WTC11 (cell line): ENCODE data around the gene PLCXD1. TPM values are rescaled to one million over a fixed set of nuclear protein-coding genes. Genes with fewer than 3 reads are reported as not detected.

Experiments used
- ATAC-seq: fragments of 200-7000 bp; cut with Tn5 transposase; 2 replicates; pipeline ENCODE4 v1.10.0; 2021; ENCODE audit warnings: mild to moderate bottlenecking, moderate library complexity
- CTCF ChIA-PET: fragments of 300-600 bp; sonication (Branson Sonifier 250); formaldehyde crosslinking; loops from one replicate; lab custom pipeline; 2021; ENCODE audit warnings: antibody characterized with exemption; lab: Charles Lee
- POLR2A ChIA-PET: fragments of 350-600 bp; sonication (Branson Sonifier 250); formaldehyde crosslinking; loops from one replicate; lab custom pipeline; 2021; ENCODE audit warnings: antibody characterized with exemption; lab: Charles Lee
- DNase-seq: peaks from one replicate; pipeline ENCODE4 v3.0.0; 2021; ENCODE audit warnings: low spot score
- H3K27ac Mint-ChIP-seq: 2 replicates; pipeline ENCODE4 v1.8.0; 2021; ENCODE audit warnings: mixed read lengths
- H3K27me3 Mint-ChIP-seq: 2 replicates; pipeline ENCODE4 v1.8.0; 2021; ENCODE audit warnings: low read depth, mild to moderate bottlenecking, moderate library complexity, mixed read lengths
- H3K36me3 Mint-ChIP-seq: 2 replicates; pipeline ENCODE4 v1.8.0; 2021; ENCODE audit warnings: mixed read lengths
- H3K4me1 Mint-ChIP-seq: 2 replicates; pipeline ENCODE4 v1.8.0; 2022; ENCODE audit warnings: mixed read lengths
- H3K4me3 Mint-ChIP-seq: 2 replicates; pipeline ENCODE4 v1.8.0; 2021; ENCODE audit warnings: mild to moderate bottlenecking, moderate library complexity, mixed read lengths
- H3K9me3 Mint-ChIP-seq: 2 replicates; pipeline ENCODE4 v1.8.0; 2021; ENCODE audit warnings: mixed read lengths
- FOXK1 ChIP-seq: sonication (generic); formaldehyde crosslinking; IDR thresholded peaks from 2 replicates; pipeline ENCODE4 v1.8.0; 2022; ENCODE audit warnings: mild to moderate bottlenecking, moderate library complexity, missing genetic modification reagents
- FOXP1 ChIP-seq: sonication (generic); formaldehyde crosslinking; IDR thresholded peaks from 2 replicates; pipeline ENCODE4 v1.8.0; 2022; ENCODE audit warnings: missing genetic modification reagents, mild to moderate bottlenecking, moderate library complexity, borderline replicate concordance
- NR1H2 ChIP-seq: sonication (generic); formaldehyde crosslinking; IDR thresholded peaks from 2 replicates; pipeline ENCODE4 v1.9.0; 2021; ENCODE audit warnings: mild to moderate bottlenecking, moderate library complexity, missing genetic modification reagents
- PRRX2 ChIP-seq: fragments of 250-450 bp; sonication (Bioruptor Pico); IDR thresholded peaks from 2 replicates; pipeline ENCODE4 v1.8.0; 2021; ENCODE audit warnings: mild to moderate bottlenecking
- RELA ChIP-seq: sonication (generic); formaldehyde crosslinking; IDR thresholded peaks from 2 replicates; pipeline ENCODE4 v1.8.1; 2022; ENCODE audit warnings: missing genetic modification reagents, mild to moderate bottlenecking, borderline replicate concordance
- total RNA-seq: library from RNA; stranded (reverse); gene quantifications from 3 replicates; pipeline ENCODE4 v1.2.3, GENCODE V29; 2021
- TF ChIP-seq, protein P1 (sequence below): fragments of 250-450 bp; sonication (Bioruptor Pico); IDR thresholded peaks from 2 replicates; pipeline ENCODE4 v1.8.0; 2021; ENCODE audit warnings: mild to moderate bottlenecking
- TF ChIP-seq, protein P2 (sequence below): sonication (generic); formaldehyde crosslinking; IDR thresholded peaks from 2 replicates; pipeline ENCODE4 v1.8.0; 2023; ENCODE audit warnings: mild to moderate bottlenecking, missing genetic modification reagents
- TF ChIP-seq, protein P3 (sequence below): sonication (generic); formaldehyde crosslinking; IDR thresholded peaks from 2 replicates; pipeline ENCODE4 v1.8.1; 2022; ENCODE audit warnings: mild to moderate bottlenecking, moderate library complexity, missing genetic modification reagents
- TF ChIP-seq, protein P4 (sequence below): sonication (generic); formaldehyde crosslinking; IDR thresholded peaks from 2 replicates; pipeline ENCODE4 v1.8.1; 2022; ENCODE audit warnings: mild to moderate bottlenecking, missing genetic modification reagents, moderate library complexity, borderline replicate concordance
- TF ChIP-seq, protein P5 (sequence below): sonication (generic); formaldehyde crosslinking; IDR thresholded peaks from 2 replicates; pipeline ENCODE4 v1.8.1; 2023; ENCODE audit warnings: mild to moderate bottlenecking, moderate library complexity, missing genetic modification reagents

PLCXD1 gene
- total RNA-seq, 1 experiment from 2014 or later: 131 TPM

DNA sequence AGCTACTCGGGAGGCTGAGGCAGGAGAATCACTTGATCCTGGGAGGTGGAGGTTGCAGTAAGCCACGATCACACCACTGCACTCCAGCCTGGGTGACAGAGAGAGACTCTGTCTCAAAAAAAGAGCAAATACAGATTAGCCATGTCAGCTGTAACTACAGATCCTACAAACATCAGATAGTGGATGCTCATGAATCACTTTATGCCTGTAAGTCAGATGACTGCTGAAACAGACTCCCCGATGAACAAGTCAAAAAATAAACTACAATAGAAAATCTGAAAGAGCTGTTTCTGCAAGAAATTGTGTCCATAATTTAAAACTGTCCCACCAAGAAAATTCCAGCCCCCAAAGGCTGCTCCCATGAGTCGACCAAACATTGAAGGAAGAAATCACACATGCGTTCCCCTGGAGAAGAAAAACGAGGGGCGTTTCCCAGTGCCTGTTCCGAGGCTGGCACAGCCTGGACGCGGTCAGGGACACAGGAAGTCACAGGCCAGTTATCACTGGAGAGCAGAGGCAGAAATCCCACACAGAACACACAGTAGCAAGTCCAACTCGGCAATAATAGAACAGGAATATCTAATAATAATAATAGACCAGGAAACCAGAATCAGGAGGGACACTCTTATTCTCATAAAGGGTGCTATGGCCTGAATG lies 67.4 kb downstream of the PLCXD1 start:
- peak overlapping the region; percentile 79; the same call in 1 of the 2 replicates for H3K27ac Mint-ChIP-seq
- no peak overlapping the region for H3K4me3 Mint-ChIP-seq
- POLR2A ChIA-PET: no interaction called here
- TF ChIP-seq, protein P1, sequence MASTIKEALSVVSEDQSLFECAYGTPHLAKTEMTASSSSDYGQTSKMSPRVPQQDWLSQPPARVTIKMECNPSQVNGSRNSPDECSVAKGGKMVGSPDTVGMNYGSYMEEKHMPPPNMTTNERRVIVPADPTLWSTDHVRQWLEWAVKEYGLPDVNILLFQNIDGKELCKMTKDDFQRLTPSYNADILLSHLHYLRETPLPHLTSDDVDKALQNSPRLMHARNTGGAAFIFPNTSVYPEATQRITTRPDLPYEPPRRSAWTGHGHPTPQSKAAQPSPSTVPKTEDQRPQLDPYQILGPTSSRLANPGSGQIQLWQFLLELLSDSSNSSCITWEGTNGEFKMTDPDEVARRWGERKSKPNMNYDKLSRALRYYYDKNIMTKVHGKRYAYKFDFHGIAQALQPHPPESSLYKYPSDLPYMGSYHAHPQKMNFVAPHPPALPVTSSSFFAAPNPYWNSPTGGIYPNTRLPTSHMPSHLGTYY: no peak
- TF ChIP-seq, protein P2, sequence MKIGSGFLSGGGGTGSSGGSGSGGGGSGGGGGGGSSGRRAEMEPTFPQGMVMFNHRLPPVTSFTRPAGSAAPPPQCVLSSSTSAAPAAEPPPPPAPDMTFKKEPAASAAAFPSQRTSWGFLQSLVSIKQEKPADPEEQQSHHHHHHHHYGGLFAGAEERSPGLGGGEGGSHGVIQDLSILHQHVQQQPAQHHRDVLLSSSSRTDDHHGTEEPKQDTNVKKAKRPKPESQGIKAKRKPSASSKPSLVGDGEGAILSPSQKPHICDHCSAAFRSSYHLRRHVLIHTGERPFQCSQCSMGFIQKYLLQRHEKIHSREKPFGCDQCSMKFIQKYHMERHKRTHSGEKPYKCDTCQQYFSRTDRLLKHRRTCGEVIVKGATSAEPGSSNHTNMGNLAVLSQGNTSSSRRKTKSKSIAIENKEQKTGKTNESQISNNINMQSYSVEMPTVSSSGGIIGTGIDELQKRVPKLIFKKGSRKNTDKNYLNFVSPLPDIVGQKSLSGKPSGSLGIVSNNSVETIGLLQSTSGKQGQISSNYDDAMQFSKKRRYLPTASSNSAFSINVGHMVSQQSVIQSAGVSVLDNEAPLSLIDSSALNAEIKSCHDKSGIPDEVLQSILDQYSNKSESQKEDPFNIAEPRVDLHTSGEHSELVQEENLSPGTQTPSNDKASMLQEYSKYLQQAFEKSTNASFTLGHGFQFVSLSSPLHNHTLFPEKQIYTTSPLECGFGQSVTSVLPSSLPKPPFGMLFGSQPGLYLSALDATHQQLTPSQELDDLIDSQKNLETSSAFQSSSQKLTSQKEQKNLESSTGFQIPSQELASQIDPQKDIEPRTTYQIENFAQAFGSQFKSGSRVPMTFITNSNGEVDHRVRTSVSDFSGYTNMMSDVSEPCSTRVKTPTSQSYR (CRISPR knock-in tag): no peak
- H3K27me3 Mint-ChIP-seq: no peaks in the 10 kb centered on the region
- 0 out of 2 replicates have a peak, but pooled peaks cover 3% of the 10 kb centered on the region for H3K4me1 Mint-ChIP-seq
- H3K9me3 Mint-ChIP-seq: no peaks in the 10 kb centered on the region
- H3K36me3 Mint-ChIP-seq: peaks cover 23% of the 10 kb centered on the region
- CTCF ChIA-PET: no interaction called here
- ATAC-seq (no peak), DNase-seq (no peak)

DNA sequence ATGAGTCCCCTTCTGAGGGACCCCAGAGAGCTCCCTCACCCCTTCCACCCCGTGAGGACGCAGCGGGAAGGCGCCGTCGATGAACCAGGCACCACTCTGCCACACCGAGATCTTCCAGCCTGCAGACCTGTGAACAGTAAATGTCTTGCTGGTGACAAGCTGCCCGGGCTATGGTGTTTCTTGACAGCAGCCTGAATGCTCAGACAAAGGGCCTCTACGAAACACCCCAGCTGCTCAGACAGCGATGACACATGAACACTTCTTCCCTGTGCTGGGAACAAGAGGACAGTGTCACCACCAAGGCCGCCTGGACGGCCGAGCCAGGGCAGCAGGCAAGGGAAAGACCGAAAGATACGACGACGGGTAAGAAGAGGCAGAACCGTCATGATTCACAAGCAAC lies 68.0 kb downstream of the PLCXD1 start:
- Mint-ChIP-seq H3K9me3 (no peaks in the 10 kb centered on the region), H3K27ac (peak overlapping the region; percentile 67), H3K36me3 (peaks cover 23% of the 10 kb centered on the region), H3K27me3 (no peaks in the 10 kb centered on the region), H3K4me3 (no peak overlapping the region), H3K4me1 (0 out of 2 replicates have a peak, but pooled peaks cover 3% of the 10 kb centered on the region)
- no peak for DNase-seq
- no peak for ATAC-seq
- ChIA-PET POLR2A (no interaction called here), CTCF (no interaction called here)
- TF ChIP-seq FOXK1: no peak
- TF ChIP-seq, protein P3, sequence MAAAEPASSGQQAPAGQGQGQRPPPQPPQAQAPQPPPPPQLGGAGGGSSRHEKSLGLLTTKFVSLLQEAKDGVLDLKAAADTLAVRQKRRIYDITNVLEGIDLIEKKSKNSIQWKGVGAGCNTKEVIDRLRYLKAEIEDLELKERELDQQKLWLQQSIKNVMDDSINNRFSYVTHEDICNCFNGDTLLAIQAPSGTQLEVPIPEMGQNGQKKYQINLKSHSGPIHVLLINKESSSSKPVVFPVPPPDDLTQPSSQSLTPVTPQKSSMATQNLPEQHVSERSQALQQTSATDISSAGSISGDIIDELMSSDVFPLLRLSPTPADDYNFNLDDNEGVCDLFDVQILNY (CRISPR knock-in tag): no peak
- TF ChIP-seq, protein P4, sequence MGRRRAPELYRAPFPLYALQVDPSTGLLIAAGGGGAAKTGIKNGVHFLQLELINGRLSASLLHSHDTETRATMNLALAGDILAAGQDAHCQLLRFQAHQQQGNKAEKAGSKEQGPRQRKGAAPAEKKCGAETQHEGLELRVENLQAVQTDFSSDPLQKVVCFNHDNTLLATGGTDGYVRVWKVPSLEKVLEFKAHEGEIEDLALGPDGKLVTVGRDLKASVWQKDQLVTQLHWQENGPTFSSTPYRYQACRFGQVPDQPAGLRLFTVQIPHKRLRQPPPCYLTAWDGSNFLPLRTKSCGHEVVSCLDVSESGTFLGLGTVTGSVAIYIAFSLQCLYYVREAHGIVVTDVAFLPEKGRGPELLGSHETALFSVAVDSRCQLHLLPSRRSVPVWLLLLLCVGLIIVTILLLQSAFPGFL (CRISPR knock-in tag): no peak
- TF ChIP-seq RELA (CRISPR knock-in tag): no peak
- TF ChIP-seq, protein P5, sequence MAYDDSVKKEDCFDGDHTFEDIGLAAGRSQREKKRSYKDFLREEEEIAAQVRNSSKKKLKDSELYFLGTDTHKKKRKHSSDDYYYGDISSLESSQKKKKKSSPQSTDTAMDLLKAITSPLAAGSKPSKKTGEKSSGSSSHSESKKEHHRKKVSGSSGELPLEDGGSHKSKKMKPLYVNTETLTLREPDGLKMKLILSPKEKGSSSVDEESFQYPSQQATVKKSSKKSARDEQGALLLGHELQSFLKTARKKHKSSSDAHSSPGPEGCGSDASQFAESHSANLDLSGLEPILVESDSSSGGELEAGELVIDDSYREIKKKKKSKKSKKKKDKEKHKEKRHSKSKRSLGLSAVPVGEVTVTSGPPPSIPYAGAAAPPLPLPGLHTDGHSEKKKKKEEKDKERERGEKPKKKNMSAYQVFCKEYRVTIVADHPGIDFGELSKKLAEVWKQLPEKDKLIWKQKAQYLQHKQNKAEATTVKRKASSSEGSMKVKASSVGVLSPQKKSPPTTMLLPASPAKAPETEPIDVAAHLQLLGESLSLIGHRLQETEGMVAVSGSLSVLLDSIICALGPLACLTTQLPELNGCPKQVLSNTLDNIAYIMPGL (CRISPR knock-in tag): no peak
- TF ChIP-seq, protein P1: no peak
- no peak for TF ChIP-seq FOXP1 (CRISPR knock-in tag)
- no peak for TF ChIP-seq NR1H2 (CRISPR knock-in tag)

DNA sequence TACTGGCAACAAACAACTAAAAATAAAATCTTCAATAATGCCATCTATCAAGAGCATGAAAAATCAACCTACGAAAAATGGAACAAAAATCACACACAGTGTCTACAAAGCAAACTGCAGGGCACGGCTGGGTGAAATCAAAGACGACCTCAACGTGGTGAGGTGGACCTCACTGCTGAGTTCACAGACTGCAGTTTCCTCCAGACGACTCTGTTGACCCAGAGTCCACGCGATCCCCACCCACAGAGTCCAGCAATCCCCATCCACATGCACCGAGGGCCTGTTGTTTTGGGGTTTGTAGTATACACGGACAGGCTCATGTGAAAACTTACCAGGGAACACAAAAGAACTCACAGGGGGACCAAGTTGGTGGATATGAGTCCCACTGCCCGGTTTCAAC lies 68.5 kb downstream of the PLCXD1 start:
- 0 out of 2 replicates have a peak, but pooled peaks cover 3% of the 10 kb centered on the region for H3K4me1 Mint-ChIP-seq
- CTCF ChIA-PET: no interaction called here

More for the DNA sequence above, 68.5 kb downstream of the PLCXD1 start:
- Mint-ChIP-seq H3K27ac (peak overlapping the region; percentile 27; the same call in 1 of the 2 replicates), H3K9me3 (no peaks in the 10 kb centered on the region), H3K36me3 (peaks cover 20% of the 10 kb centered on the region), H3K4me3 (no peak overlapping the region), H3K27me3 (no peaks in the 10 kb centered on the region)
- TF ChIP-seq PRRX2: no peak
- no peak for ATAC-seq
- POLR2A ChIA-PET: no interaction called here
- DNase-seq: no peak
